Gastrocnemius medialis (tissue), 4 donors: ENCODE measurements around the gene ST7L. TPM values are rescaled to one million over a fixed set of nuclear protein-coding genes. Genes with fewer than 3 reads are reported as not detected.

Source experiments
- ATAC-seq, 2 donors: fragments of 150-250 bp; one replicate each; pipeline ENCODE4 v1.9.1; 2016
- DNase-seq, 2 donors: peaks; one replicate each; pipeline ENCODE4 v3.0.0-alpha.2; 2019
- H3K27ac ChIP-seq, 4 donors: fragments of 200-600 bp; sonication (generic); 1 replicate in 1 of 4; 2 replicates in 3 of 4; pipeline ENCODE4 v1.5.1; 2016 to 2018; ENCODE audit warnings: mild to moderate bottlenecking in 2 of 4, moderate library complexity in 1 of 4
- H3K27me3 ChIP-seq, 3 donors: fragments of 200-600 bp; sonication (generic) in 2 of 3; 1 replicate in 1 of 3; 2 replicates in 2 of 3; pipeline versions ENCODE4 v1.5.1 to v1.6.0; 2016 to 2019; ENCODE audit warnings: mild to moderate bottlenecking in 1 of 3, moderate library complexity in 1 of 3
- H3K36me3 ChIP-seq, 2 donors: fragments of 200-600 bp; sonication (generic) in 1 of 2; one replicate each; pipeline ENCODE4 v1.5.1; 2017 to 2018
- H3K4me1 ChIP-seq, 2 donors: fragments of 200-600 bp; sonication (generic) in 1 of 2; one replicate each; pipeline ENCODE4 v1.5.1; 2016 to 2017; ENCODE audit warnings: mild to moderate bottlenecking in 2 of 2
- H3K4me3 ChIP-seq, 4 donors: fragments of 200-600 bp; sonication (generic) in 3 of 4; 1 replicate in 1 of 4; 2 replicates in 3 of 4; pipeline ENCODE4 v1.5.1; 2016 to 2019; ENCODE audit warnings: mild to moderate bottlenecking in 2 of 4
- H3K9me3 ChIP-seq, 3 donors: fragments of 200-600 bp; sonication (generic) in 2 of 3; 1 replicate in 1 of 3; 2 replicates in 2 of 3; pipeline ENCODE4 v1.5.1; 2016 to 2019
- CTCF ChIP-seq, 5 experiments: fragments of 450-650 bp in 3 of 5; fragments of 200-600 bp in 2 of 5; sonication (generic) in 2 of 5; IDR thresholded peaks in 4 of 5; conservative IDR thresholded peaks in 1 of 5; 1 replicate in 4 of 5; 2 replicates in 1 of 5; pipeline ENCODE4 v1.5.1; 2016 to 2019; ENCODE audit warnings: antibody characterized with exemption in 5 of 5, mild to moderate bottlenecking in 3 of 5, moderate library complexity in 3 of 5
- POLR2A ChIP-seq, 2 donors: fragments of 450-650 bp; IDR thresholded peaks; one replicate each; pipeline ENCODE4 v1.6.1; 2017; ENCODE audit warnings: antibody characterized with exemption in 2 of 2, mild to moderate bottlenecking in 2 of 2, moderate library complexity in 2 of 2
- in situ Hi-C, 4 donors: fragments of 200-750 bp; cut with MboI; loops; one replicate each; pipeline versions ENCODE4 v1.15.0 to v1.8.0; 2017; ENCODE audit warnings: low sequenced_read_pairs in 4 of 4
- intact Hi-C: fragments of 100-400 bp; cut with DNase I; formaldehyde crosslinking; loops from one replicate; pipeline ENCODE4 v1.15.1; 2023; ENCODE audit warnings: low total_unique reads
- total RNA-seq, 4 donors: library from RNA; depleted of rRNA; stranded (reverse); fragments of >200 nt; gene quantifications; one replicate each; pipeline versions ENCODE4 v1.1.0 to v1.2.3, GENCODE V29; 2016

Gene ST7L
- total RNA-seq, 4 donors from 2014 or later, result 9.6 to 16.7 (median 15.0) TPM

GRCh38 chr1:112603012-112603411, 15.9 kb downstream of the ST7L start:
- Histone ChIP-seq H3K27ac (no peak overlapping the region), H3K27me3 (no peaks in the 10 kb centered on the region), H3K4me1 (no peaks in the 10 kb centered on the region), H3K4me3 (no peak overlapping the region), H3K36me3 (peaks cover 0 to 70% of the 10 kb centered on the region in 2 donors), H3K9me3 (no peaks in the 10 kb centered on the region)
- in situ Hi-C loops (loop anchor here in 1 of 4 donors (25.0 kb wide), 1 partner anchor 1309 kb away; the partner anchor contains the start of genes AP4B1 and DCLRE1B), intact Hi-C loops (no loop called here)
- DNase-seq, result no peak
- TF ChIP-seq POLR2A (IDR thresholded peaks at IDR 0.05), result no peak
- TF ChIP-seq CTCF (IDR thresholded peaks at IDR 0.05 in 4 of 5, conservative IDR thresholded peaks at IDR 0.05 in 1 of 5), result no peak
- ATAC-seq, result no peak

- no peak for TF ChIP-seq CTCF (IDR thresholded peaks at IDR 0.05 in 4 of 5, conservative IDR thresholded peaks at IDR 0.05 in 1 of 5)
- no peak for TF ChIP-seq POLR2A (IDR thresholded peaks at IDR 0.05)
- intact Hi-C loops, result no loop called here
- Histone ChIP-seq H3K4me1 (no peaks in the 10 kb centered on the region), H3K27ac (no peak overlapping the region), H3K4me3 (no peak overlapping the region), H3K36me3 (peaks cover 0 to 63% of the 10 kb centered on the region in 2 donors), H3K9me3 (no peaks in the 10 kb centered on the region), H3K27me3 (no peaks in the 10 kb centered on the region)
- in situ Hi-C loops, result no loop called here
- ATAC-seq (no peak), DNase-seq (no peak)
Measured at GRCh38 chr1:112599477-112599876, 19.5 kb downstream of the ST7L start.

- DNase-seq, result no peak
- in situ Hi-C loops (no loop called here), intact Hi-C loops (no loop called here)
- Histone ChIP-seq H3K36me3 (peaks cover 0 to 41% of the 10 kb centered on the region in 2 donors), H3K4me3 (no peak overlapping the region), H3K4me1 (no peaks in the 10 kb centered on the region), H3K27me3 (no peaks in the 10 kb centered on the region), H3K9me3 (no peaks in the 10 kb centered on the region), H3K27ac (no peak overlapping the region)
- no peak for ATAC-seq
- no peak for TF ChIP-seq POLR2A (IDR thresholded peaks at IDR 0.05)
- no peak for TF ChIP-seq CTCF (IDR thresholded peaks at IDR 0.05 in 4 of 5, conservative IDR thresholded peaks at IDR 0.05 in 1 of 5)
Measured at GRCh38 chr1:112594208-112594876, 24.6 kb downstream of the ST7L start.

- Histone ChIP-seq H3K27me3 (no peaks in the 10 kb centered on the region), H3K4me1 (no peaks in the 10 kb centered on the region), H3K36me3 (peaks cover 0 to 38% of the 10 kb centered on the region in 2 donors), H3K4me3 (no peak overlapping the region), H3K27ac (no peak overlapping the region), H3K9me3 (no peaks in the 10 kb centered on the region)
- DNase-seq (no peak), ATAC-seq (no peak)
- in situ Hi-C loops, result no loop called here
- TF ChIP-seq POLR2A (IDR thresholded peaks at IDR 0.05), result no peak
- no peak for TF ChIP-seq CTCF (IDR thresholded peaks at IDR 0.05 in 4 of 5, conservative IDR thresholded peaks at IDR 0.05 in 1 of 5)
- intact Hi-C loops, result no loop called here
Measured at GRCh38 chr1:112589766-112590165, 29.2 kb downstream of the ST7L start.

GRCh38 chr1:112583366-112583765, 35.6 kb downstream of the ST7L start:
- peaks cover 0 to 46% of the 10 kb centered on the region in 2 donors for H3K36me3 ChIP-seq
- no peaks in the 10 kb centered on the region for H3K4me1 ChIP-seq
- H3K4me3 ChIP-seq, result no peak overlapping the region
- in situ Hi-C loops (no loop called here), intact Hi-C loops (no loop called here)
- H3K27ac ChIP-seq, result no peak overlapping the region
- no peaks in the 10 kb centered on the region for H3K27me3 ChIP-seq
- no peak for TF ChIP-seq CTCF (IDR thresholded peaks at IDR 0.05 in 4 of 5, conservative IDR thresholded peaks at IDR 0.05 in 1 of 5)
- TF ChIP-seq POLR2A (IDR thresholded peaks at IDR 0.05), result no peak
- no peaks in the 10 kb centered on the region for H3K9me3 ChIP-seq
- DNase-seq (no peak), ATAC-seq (no peak)
